ENCODE measurements around the gene SEPTIN1.

The SEPTIN1 gene

GRCh38 chr16:30354423-30355143 lies 27.8 kb downstream of the SEPTIN1 start:
- H3K27ac ChIP-seq (ENCODE audit: low read depth, low read length, severe bottlenecking): peak overlapping the region; percentile 100
- H3K9me3 ChIP-seq (ENCODE audit: control insufficient read depth, low read length): no peaks in the 10 kb centered on the region
- H3K4me1 ChIP-seq (ENCODE audit: control insufficient read depth, insufficient read depth, low read length, poor library complexity, severe bottlenecking): peaks cover 13% of the 10 kb centered on the region
- H3K4me3 ChIP-seq (ENCODE audit: extremely low read depth, insufficient read depth, low read length, poor library complexity, severe bottlenecking): peak overlapping the region; percentile 94
- H3K36me3 ChIP-seq (ENCODE audit: control insufficient read depth, insufficient read depth, low read length): peaks cover 78% of the 10 kb centered on the region
- 3 to 4% methylated on average over 32 to 36 of the region's 36 CpGs for WGBS, 2 experiments (ENCODE audit: insufficient coverage in 2 of 2)

DNA sequence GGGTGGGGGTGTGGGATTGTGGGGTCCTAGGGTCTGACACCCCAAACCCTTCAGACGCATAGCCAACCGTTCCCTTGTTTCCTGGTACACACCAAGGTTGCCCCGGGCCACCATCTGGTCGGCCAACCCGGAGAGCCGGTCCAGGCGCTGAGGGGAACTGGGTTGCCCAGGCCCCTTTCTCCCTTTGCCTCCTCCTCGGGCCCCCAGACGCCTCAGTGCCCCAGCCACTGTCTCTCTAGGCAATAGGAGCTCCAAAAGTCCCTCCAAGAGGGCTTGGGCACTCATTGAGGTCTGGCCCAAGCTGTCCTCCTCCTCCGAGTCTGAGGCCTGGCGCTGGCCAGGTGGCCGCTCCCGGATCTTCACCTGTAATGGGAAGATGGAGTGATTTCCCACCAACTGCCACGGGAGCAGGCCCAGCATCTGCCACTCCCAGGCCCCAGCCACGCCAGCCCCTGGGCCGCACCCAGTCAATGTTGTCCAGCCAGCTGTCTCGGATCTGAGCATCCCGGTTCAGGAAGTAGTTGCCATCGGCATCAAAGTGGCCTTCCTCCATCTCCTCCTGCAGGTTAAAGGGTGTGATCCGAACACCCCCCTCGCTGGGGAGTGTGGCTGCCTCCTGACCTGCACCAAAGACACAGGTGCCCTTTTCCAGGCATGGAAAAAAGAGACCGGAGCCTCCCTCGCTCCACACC lies 28.8 kb downstream of the SEPTIN1 start:
- H3K27ac ChIP-seq (ENCODE audit: low read depth, low read length, severe bottlenecking): no peak overlapping the region
- H3K9me3 ChIP-seq (ENCODE audit: control insufficient read depth, low read length): no peaks in the 10 kb centered on the region
- peak overlapping the region; percentile 94 for H3K4me3 ChIP-seq (ENCODE audit: extremely low read depth, insufficient read depth, low read length, poor library complexity, severe bottlenecking)
- WGBS, 2 experiments (ENCODE audit: insufficient coverage in 2 of 2): 95 to 98% methylated on average over 19 to 21 of the region's 23 CpGs
- peaks cover 13% of the 10 kb centered on the region for H3K4me1 ChIP-seq (ENCODE audit: control insufficient read depth, insufficient read depth, low read length, poor library complexity, severe bottlenecking)
- H3K36me3 ChIP-seq (ENCODE audit: control insufficient read depth, insufficient read depth, low read length): peaks cover 73% of the 10 kb centered on the region

DNA sequence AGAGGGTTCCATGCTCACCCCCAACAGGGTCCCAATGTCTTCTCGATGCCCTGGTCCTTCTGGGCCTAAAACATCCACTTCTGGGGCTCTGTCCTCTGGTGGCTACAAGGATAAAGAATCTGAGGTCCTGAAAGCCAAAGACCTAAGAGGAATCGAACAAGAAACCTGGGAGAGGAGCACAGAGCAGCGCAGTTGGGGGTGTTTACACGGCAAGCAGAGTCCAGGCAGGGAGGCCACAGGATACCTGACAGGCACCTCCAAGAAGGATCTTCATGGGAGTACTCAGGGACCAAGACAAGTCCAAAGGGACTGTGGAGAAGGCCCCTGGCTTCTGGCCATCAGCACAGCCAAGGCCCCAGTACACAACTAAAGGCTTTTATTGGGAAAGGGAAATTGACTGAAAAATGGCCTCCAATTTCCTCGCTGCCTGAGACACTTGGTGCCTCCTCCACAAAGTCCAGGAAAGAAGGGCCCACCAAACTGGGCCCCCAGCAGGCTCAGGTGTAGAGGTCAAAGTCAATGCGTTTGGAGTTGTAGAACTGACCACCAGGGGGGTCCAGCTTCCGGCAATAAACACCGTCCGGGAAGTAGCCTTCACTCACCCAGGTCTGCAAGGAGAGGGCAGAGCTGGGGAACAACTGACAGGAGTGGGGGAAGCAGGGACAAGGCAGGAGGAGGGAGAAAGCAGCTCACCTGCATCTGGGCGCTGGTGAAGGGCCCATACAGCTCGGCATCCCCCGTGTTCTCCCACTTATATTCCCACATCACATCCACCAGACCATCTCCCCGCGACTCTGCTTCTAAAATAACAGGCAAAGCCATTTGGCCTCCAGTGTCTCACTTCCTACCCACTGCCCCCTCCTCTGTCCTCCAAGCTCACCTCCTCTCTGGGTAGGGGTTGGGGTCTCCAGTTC lies 29.6 kb downstream of the SEPTIN1 start:
- no peak overlapping the region for H3K4me3 ChIP-seq (ENCODE audit: extremely low read depth, insufficient read depth, low read length, poor library complexity, severe bottlenecking)
- peaks cover 65% of the 10 kb centered on the region for H3K36me3 ChIP-seq (ENCODE audit: control insufficient read depth, insufficient read depth, low read length)
- peaks cover 13% of the 10 kb centered on the region for H3K4me1 ChIP-seq (ENCODE audit: control insufficient read depth, insufficient read depth, low read length, poor library complexity, severe bottlenecking)
- no peaks in the 10 kb centered on the region for H3K9me3 ChIP-seq (ENCODE audit: control insufficient read depth, low read length)
- H3K27ac ChIP-seq (ENCODE audit: low read depth, low read length, severe bottlenecking): no peak overlapping the region
- 95% methylated on average over 7 to 11 of the region's 14 CpGs for WGBS, 2 experiments (ENCODE audit: insufficient coverage in 2 of 2)

DNA sequence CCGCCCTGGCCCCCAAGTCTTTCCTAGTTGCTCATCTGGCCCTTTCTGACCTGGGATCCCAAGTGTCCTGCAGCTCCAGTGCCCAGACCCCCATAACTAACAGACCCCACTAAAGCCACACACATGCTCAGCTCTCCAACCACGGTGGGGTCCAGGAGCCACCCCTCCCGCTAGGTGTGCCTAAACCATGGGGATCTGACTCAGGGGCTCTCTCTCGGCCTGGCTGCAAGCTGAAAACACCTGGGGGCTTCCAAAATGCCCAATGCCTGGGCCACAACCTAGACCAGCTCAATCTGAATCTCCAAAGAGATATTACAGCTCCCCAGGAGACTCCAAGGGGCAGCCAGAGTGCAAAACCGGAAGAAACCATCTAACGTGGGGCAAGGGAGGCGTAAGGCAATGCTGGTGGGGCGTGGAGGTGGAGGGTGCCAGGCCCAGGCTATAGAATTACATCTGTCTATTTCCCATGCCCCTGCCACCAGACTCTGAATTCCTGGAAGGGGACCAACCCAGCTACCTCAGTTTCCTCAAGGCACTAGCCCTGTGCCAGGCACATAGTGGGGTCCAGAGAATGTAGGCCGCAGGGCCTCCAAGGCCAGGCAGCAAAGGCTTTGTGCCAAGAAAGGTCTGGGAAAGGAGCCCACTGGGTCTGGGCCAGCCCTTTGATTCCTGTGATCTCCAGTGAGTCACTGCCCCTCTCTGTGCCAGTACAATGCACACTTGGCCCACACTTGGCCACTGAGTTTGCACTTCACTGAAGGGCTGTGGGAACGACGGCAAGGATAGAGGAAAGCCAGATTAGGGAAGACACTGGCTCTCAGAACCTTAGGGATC lies 30.6 kb downstream of the SEPTIN1 start:
- no peak overlapping the region for H3K4me3 ChIP-seq (ENCODE audit: extremely low read depth, insufficient read depth, low read length, poor library complexity, severe bottlenecking)
- H3K36me3 ChIP-seq (ENCODE audit: control insufficient read depth, insufficient read depth, low read length): peaks cover 56% of the 10 kb centered on the region
- no peaks in the 10 kb centered on the region for H3K9me3 ChIP-seq (ENCODE audit: control insufficient read depth, low read length)
- peaks cover 13% of the 10 kb centered on the region for H3K4me1 ChIP-seq (ENCODE audit: control insufficient read depth, insufficient read depth, low read length, poor library complexity, severe bottlenecking)
- 95 to 98% methylated on average over 10 to 11 of the region's 11 CpGs for WGBS, 2 experiments (ENCODE audit: insufficient coverage in 2 of 2)
- H3K27ac ChIP-seq (ENCODE audit: low read depth, low read length, severe bottlenecking): no peak overlapping the region

- peaks cover 6% of the 10 kb centered on the region for H3K4me1 ChIP-seq (ENCODE audit: control insufficient read depth, insufficient read depth, low read length, poor library complexity, severe bottlenecking)
- 95 to 98% methylated on average over 15 of the region's 15 CpGs for WGBS, 2 experiments (ENCODE audit: insufficient coverage in 2 of 2)
- H3K9me3 ChIP-seq (ENCODE audit: control insufficient read depth, low read length): no peaks in the 10 kb centered on the region
- peaks cover 50% of the 10 kb centered on the region for H3K36me3 ChIP-seq (ENCODE audit: control insufficient read depth, insufficient read depth, low read length)
- no peak overlapping the region for H3K27ac ChIP-seq (ENCODE audit: low read depth, low read length, severe bottlenecking)
- H3K4me3 ChIP-seq (ENCODE audit: extremely low read depth, insufficient read depth, low read length, poor library complexity, severe bottlenecking): no peak overlapping the region
Measured at GRCh38 chr16:30351001-30351441, 31.3 kb downstream of the SEPTIN1 start.

GRCh38 chr16:30350134-30350871 lies 32.1 kb downstream of the SEPTIN1 start:
- Histone ChIP-seq H3K9me3 (ENCODE audit: control insufficient read depth, low read length) (no peaks in the 10 kb centered on the region), H3K27ac (ENCODE audit: low read depth, low read length, severe bottlenecking) (no peak overlapping the region), H3K36me3 (ENCODE audit: control insufficient read depth, insufficient read depth, low read length) (peaks cover 50% of the 10 kb centered on the region), H3K4me3 (ENCODE audit: extremely low read depth, insufficient read depth, low read length, poor library complexity, severe bottlenecking) (no peak overlapping the region), H3K4me1 (ENCODE audit: control insufficient read depth, insufficient read depth, low read length, poor library complexity, severe bottlenecking) (no peaks in the 10 kb centered on the region)
- 92 to 93% methylated on average over 1 to 3 of the region's 3 CpGs for WGBS, 2 experiments (ENCODE audit: insufficient coverage in 2 of 2)

DNA sequence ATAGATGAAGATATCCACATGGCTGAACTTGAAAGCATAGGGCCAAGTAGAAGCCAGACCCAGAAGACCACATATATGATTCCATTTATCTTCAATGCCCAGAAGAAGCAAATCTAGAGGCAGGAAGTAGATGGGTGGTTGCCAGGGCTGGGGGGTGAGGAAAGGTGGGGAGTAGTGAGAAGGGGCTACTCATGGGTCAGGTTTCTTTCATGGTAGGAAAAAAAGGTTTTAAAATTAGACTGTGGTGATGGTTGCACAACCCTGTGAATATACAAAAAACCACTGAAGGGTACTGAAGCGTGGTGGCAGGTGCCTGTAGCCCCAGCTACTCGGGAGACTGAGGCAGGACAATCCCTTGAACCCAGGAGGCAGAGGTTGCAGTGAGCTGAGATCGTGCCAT lies 32.7 kb downstream of the SEPTIN1 start:
- no peak overlapping the region for H3K27ac ChIP-seq (ENCODE audit: low read depth, low read length, severe bottlenecking)
- no peak overlapping the region for H3K4me3 ChIP-seq (ENCODE audit: extremely low read depth, insufficient read depth, low read length, poor library complexity, severe bottlenecking)
- no peaks in the 10 kb centered on the region for H3K4me1 ChIP-seq (ENCODE audit: control insufficient read depth, insufficient read depth, low read length, poor library complexity, severe bottlenecking)
- peaks cover 50% of the 10 kb centered on the region for H3K36me3 ChIP-seq (ENCODE audit: control insufficient read depth, insufficient read depth, low read length)
- no peaks in the 10 kb centered on the region for H3K9me3 ChIP-seq (ENCODE audit: control insufficient read depth, low read length)
- WGBS, 2 experiments (ENCODE audit: insufficient coverage in 2 of 2): 100% methylated on average over 2 of the region's 3 CpGs

GRCh38 chr16:30348929-30349328 lies 33.4 kb downstream of the SEPTIN1 start:
- Histone ChIP-seq H3K27ac (ENCODE audit: low read depth, low read length, severe bottlenecking) (no peak overlapping the region), H3K36me3 (ENCODE audit: control insufficient read depth, insufficient read depth, low read length) (peaks cover 47% of the 10 kb centered on the region), H3K4me1 (ENCODE audit: control insufficient read depth, insufficient read depth, low read length, poor library complexity, severe bottlenecking) (no peaks in the 10 kb centered on the region), H3K4me3 (ENCODE audit: extremely low read depth, insufficient read depth, low read length, poor library complexity, severe bottlenecking) (no peak overlapping the region), H3K9me3 (ENCODE audit: control insufficient read depth, low read length) (no peaks in the 10 kb centered on the region)
- WGBS, 2 experiments (ENCODE audit: insufficient coverage in 2 of 2): 97 to 100% methylated on average over 2 to 3 of the region's 7 CpGs

- Histone ChIP-seq H3K4me3 (ENCODE audit: extremely low read depth, insufficient read depth, low read length, poor library complexity, severe bottlenecking) (no peak overlapping the region), H3K4me1 (ENCODE audit: control insufficient read depth, insufficient read depth, low read length, poor library complexity, severe bottlenecking) (no peaks in the 10 kb centered on the region), H3K27ac (ENCODE audit: low read depth, low read length, severe bottlenecking) (no peak overlapping the region), H3K36me3 (ENCODE audit: control insufficient read depth, insufficient read depth, low read length) (peaks cover 39% of the 10 kb centered on the region), H3K9me3 (ENCODE audit: control insufficient read depth, low read length) (no peaks in the 10 kb centered on the region)
- WGBS, 2 experiments (ENCODE audit: insufficient coverage in 2 of 2): 94 to 99% methylated on average over 7 to 8 of the region's 8 CpGs
Measured at GRCh38 chr16:30348113-30348512, 34.2 kb downstream of the SEPTIN1 start.
